ENCODE measurements around the gene PRKN.

DNA sequence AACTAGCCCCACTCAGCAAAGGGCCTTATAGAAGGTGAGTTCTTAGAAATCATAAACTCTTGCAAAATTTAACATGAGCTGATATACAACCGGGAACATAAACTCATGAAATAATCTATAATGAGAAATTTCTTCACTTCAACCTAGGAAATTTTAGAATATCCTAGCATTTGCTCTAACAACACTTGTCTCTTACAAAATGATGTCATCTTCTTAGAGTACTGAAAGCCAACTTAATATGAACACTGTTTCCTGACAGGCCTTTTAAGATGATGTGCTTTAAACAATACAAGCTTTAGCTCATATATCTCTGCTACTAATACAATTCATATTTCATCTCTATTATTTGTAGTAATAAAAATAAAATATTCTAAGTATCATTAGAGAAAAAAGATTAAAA is 1.1 kb upstream of the PRKN start:
- TF ChIP-seq CTCF (IDR thresholded peaks at IDR 0.05) (no peak), POLR2A (IDR thresholded peaks at IDR 0.05) (no peak)
